Stimulated activated CD4-positive, alpha-beta T cell treated with anti-CD3 and anti-CD28 coated beads, Interleukin-15, amount 100 ng/mL, for 48 hours (primary cell): ENCODE results near the gene SPON2.

Source experiments
- DNase-seq, 2 donors: peaks; one replicate each; pipeline ENCODE4 v3.0.0-alpha.2; 2020; ENCODE audit warnings: low read depth in 2 of 2

The SPON2 gene

GRCh38 chr4:1172971-1173757, 781 bp upstream of the SPON2 start:
- DNase-seq, result no peak

- DNase-seq, result peak in 1 of 2 donors; percentile 37
Observed at GRCh38 chr4:1171311-1172227, 814 bp downstream of the SPON2 start.

- no peak for DNase-seq
Observed at GRCh38 chr4:1170976-1171310, 1.4 kb downstream of the SPON2 start.

GRCh38 chr4:1170156-1170975, 2.0 kb downstream of the SPON2 start:
- DNase-seq, result no peak

GRCh38 chr4:1169691-1170096, 2.7 kb downstream of the SPON2 start:
- DNase-seq, result no peak

- DNase-seq, result no peak
Observed at GRCh38 chr4:1169171-1169671, 3.2 kb downstream of the SPON2 start.

- DNase-seq, result no peak
Observed at GRCh38 chr4:1168191-1169101, 3.9 kb downstream of the SPON2 start.

- DNase-seq, result peak; percentile 84
Observed at GRCh38 chr4:1167244-1167949, 5.0 kb downstream of the SPON2 start.

- DNase-seq, result no peak
Observed at GRCh38 chr4:1166509-1167243, 5.7 kb downstream of the SPON2 start.

GRCh38 chr4:1164956-1165545, 7.3 kb downstream of the SPON2 start:
- no peak for DNase-seq

- DNase-seq, result no peak
Observed at GRCh38 chr4:1164444-1164843, 7.9 kb downstream of the SPON2 start.

GRCh38 chr4:1164040-1164439, 8.3 kb downstream of the SPON2 start:
- DNase-seq, result no peak

- DNase-seq, result no peak
Observed at GRCh38 chr4:1160351-1160750, 12.0 kb downstream of the SPON2 start.

- no peak for DNase-seq
Observed at GRCh38 chr4:1156069-1156468, 16.3 kb downstream of the SPON2 start.

GRCh38 chr4:1155314-1155713, 17.1 kb downstream of the SPON2 start:
- DNase-seq, result no peak

GRCh38 chr4:1154523-1155182, 17.7 kb downstream of the SPON2 start:
- DNase-seq, result no peak

- DNase-seq, result no peak
Observed at GRCh38 chr4:1154126-1154522, 18.3 kb downstream of the SPON2 start.

- no peak for DNase-seq
Observed at GRCh38 chr4:1153567-1154090, 18.8 kb downstream of the SPON2 start.
